ENCODE data around the gene FOSB. TPM values are rescaled to one million over a fixed set of nuclear protein-coding genes. Genes with fewer than 3 reads are reported as not detected.

The FOSB gene
- total and polyA plus RNA-seq, 9 of the 15 experiments (the other 6 are each of a cell fraction or from before 2014, with no cell fraction given) = 0.11 to 2.7 (median 0.73) TPM

DNA sequence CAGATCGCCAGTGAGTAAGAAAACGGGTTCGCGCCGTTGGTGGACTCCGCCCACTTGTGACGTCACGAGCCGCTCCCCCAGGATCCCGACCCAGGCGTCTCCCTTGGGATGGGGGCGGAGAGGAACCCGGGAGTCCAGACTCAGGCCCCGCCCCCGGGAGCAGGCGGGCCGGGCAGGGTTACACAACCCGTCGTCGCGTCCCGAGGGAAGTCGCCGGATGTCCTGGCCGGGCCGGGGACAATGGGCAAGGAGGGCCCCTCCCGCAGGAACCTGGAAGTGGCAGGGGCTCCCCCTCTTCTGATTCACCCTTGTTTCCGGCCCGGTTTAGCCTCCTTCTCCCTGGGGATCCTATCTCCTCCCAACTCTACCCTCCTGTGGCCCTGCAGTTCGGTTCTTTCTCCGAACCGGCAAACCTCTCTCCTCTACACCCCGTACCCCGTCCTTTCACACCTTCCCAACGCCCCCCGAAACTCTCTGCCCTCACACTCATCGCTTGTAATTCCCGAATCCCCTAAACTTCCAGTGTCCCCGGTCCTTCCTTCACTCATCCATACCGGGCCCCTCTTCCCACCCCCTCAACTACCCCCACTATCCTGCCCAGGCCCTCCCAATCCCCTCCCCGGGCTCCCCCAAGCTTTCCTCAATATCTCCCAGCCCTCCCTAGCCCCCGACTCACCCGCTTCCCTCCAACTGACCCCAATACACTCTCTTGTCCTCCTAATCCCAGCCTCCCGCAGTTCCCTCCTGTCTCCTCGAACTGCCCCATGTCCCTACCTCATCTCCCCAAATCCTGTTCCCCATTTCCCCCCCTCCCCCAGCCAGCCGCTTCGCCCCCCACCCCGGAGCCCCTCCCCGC lies 24.1 kb upstream of the FOSB start (continued):
- TF ChIP-seq ETV6 (IDR thresholded peaks at IDR 0.05; ENCODE audit: borderline replicate concordance in 1 of 2, low read depth in 2 of 2, low read length in 1 of 2) (no peak; a peak in 2 of 4 replicates), ETV6 (CRISPR knock-in tag; IDR thresholded peaks at IDR 0.05; ENCODE audit: borderline replicate concordance) (no peak), KLF10 (CRISPR knock-in tag; IDR thresholded peaks at IDR 0.05) (no peak), DPF2 (IDR thresholded peaks at IDR 0.05) (peak; percentile 54; the same call in 1 of the 2 replicates), ZNF699 (CRISPR knock-in tag; IDR thresholded peaks at IDR 0.05; ENCODE audit: insufficient replicate concordance) (no peak)
- TF ChIP-seq, protein P1, sequence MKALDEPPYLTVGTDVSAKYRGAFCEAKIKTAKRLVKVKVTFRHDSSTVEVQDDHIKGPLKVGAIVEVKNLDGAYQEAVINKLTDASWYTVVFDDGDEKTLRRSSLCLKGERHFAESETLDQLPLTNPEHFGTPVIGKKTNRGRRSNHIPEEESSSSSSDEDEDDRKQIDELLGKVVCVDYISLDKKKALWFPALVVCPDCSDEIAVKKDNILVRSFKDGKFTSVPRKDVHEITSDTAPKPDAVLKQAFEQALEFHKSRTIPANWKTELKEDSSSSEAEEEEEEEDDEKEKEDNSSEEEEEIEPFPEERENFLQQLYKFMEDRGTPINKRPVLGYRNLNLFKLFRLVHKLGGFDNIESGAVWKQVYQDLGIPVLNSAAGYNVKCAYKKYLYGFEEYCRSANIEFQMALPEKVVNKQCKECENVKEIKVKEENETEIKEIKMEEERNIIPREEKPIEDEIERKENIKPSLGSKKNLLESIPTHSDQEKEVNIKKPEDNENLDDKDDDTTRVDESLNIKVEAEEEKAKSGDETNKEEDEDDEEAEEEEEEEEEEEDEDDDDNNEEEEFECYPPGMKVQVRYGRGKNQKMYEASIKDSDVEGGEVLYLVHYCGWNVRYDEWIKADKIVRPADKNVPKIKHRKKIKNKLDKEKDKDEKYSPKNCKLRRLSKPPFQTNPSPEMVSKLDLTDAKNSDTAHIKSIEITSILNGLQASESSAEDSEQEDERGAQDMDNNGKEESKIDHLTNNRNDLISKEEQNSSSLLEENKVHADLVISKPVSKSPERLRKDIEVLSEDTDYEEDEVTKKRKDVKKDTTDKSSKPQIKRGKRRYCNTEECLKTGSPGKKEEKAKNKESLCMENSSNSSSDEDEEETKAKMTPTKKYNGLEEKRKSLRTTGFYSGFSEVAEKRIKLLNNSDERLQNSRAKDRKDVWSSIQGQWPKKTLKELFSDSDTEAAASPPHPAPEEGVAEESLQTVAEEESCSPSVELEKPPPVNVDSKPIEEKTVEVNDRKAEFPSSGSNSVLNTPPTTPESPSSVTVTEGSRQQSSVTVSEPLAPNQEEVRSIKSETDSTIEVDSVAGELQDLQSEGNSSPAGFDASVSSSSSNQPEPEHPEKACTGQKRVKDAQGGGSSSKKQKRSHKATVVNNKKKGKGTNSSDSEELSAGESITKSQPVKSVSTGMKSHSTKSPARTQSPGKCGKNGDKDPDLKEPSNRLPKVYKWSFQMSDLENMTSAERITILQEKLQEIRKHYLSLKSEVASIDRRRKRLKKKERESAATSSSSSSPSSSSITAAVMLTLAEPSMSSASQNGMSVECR (CRISPR knock-in tag; IDR thresholded peaks at IDR 0.05) = no peak
- TF ChIP-seq, protein P2, sequence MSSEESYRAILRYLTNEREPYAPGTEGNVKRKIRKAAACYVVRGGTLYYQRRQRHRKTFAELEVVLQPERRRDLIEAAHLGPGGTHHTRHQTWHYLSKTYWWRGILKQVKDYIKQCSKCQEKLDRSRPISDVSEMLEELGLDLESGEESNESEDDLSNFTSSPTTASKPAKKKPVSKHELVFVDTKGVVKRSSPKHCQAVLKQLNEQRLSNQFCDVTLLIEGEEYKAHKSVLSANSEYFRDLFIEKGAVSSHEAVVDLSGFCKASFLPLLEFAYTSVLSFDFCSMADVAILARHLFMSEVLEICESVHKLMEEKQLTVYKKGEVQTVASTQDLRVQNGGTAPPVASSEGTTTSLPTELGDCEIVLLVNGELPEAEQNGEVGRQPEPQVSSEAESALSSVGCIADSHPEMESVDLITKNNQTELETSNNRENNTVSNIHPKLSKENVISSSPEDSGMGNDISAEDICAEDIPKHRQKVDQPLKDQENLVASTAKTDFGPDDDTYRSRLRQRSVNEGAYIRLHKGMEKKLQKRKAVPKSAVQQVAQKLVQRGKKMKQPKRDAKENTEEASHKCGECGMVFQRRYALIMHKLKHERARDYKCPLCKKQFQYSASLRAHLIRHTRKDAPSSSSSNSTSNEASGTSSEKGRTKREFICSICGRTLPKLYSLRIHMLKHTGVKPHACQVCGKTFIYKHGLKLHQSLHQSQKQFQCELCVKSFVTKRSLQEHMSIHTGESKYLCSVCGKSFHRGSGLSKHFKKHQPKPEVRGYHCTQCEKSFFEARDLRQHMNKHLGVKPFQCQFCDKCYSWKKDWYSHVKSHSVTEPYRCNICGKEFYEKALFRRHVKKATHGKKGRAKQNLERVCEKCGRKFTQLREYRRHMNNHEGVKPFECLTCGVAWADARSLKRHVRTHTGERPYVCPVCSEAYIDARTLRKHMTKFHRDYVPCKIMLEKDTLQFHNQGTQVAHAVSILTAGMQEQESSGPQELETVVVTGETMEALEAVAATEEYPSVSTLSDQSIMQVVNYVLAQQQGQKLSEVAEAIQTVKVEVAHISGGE (CRISPR knock-in tag; IDR thresholded peaks at IDR 0.05) = peak in 2 of 3 experiments; percentile 53 to 84; a peak in 3 of 6 replicates
- TF ChIP-seq, protein P3, sequence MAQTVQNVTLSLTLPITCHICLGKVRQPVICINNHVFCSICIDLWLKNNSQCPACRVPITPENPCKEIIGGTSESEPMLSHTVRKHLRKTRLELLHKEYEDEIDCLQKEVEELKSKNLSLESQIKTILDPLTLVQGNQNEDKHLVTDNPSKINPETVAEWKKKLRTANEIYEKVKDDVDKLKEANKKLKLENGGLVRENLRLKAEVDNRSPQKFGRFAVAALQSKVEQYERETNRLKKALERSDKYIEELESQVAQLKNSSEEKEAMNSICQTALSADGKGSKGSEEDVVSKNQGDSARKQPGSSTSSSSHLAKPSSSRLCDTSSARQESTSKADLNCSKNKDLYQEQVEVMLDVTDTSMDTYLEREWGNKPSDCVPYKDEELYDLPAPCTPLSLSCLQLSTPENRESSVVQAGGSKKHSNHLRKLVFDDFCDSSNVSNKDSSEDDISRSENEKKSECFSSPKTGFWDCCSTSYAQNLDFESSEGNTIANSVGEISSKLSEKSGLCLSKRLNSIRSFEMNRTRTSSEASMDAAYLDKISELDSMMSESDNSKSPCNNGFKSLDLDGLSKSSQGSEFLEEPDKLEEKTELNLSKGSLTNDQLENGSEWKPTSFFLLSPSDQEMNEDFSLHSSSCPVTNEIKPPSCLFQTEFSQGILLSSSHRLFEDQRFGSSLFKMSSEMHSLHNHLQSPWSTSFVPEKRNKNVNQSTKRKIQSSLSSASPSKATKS (CRISPR knock-in tag; IDR thresholded peaks at IDR 0.05) = no peak
- TF ChIP-seq, protein P4, sequence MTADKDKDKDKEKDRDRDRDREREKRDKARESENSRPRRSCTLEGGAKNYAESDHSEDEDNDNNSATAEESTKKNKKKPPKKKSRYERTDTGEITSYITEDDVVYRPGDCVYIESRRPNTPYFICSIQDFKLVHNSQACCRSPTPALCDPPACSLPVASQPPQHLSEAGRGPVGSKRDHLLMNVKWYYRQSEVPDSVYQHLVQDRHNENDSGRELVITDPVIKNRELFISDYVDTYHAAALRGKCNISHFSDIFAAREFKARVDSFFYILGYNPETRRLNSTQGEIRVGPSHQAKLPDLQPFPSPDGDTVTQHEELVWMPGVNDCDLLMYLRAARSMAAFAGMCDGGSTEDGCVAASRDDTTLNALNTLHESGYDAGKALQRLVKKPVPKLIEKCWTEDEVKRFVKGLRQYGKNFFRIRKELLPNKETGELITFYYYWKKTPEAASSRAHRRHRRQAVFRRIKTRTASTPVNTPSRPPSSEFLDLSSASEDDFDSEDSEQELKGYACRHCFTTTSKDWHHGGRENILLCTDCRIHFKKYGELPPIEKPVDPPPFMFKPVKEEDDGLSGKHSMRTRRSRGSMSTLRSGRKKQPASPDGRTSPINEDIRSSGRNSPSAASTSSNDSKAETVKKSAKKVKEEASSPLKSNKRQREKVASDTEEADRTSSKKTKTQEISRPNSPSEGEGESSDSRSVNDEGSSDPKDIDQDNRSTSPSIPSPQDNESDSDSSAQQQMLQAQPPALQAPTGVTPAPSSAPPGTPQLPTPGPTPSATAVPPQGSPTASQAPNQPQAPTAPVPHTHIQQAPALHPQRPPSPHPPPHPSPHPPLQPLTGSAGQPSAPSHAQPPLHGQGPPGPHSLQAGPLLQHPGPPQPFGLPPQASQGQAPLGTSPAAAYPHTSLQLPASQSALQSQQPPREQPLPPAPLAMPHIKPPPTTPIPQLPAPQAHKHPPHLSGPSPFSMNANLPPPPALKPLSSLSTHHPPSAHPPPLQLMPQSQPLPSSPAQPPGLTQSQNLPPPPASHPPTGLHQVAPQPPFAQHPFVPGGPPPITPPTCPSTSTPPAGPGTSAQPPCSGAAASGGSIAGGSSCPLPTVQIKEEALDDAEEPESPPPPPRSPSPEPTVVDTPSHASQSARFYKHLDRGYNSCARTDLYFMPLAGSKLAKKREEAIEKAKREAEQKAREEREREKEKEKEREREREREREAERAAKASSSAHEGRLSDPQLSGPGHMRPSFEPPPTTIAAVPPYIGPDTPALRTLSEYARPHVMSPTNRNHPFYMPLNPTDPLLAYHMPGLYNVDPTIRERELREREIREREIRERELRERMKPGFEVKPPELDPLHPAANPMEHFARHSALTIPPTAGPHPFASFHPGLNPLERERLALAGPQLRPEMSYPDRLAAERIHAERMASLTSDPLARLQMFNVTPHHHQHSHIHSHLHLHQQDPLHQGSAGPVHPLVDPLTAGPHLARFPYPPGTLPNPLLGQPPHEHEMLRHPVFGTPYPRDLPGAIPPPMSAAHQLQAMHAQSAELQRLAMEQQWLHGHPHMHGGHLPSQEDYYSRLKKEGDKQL (CRISPR knock-in tag; IDR thresholded peaks at IDR 0.05; ENCODE audit: borderline replicate concordance) = no peak
